H9 (cell line): Measurements from ENCODE around the gene PRR27. TPM values are rescaled to one million over a fixed set of nuclear protein-coding genes. Genes with fewer than 3 reads are reported as not detected.

Experiments
- DNase-seq: peaks from one replicate; pipeline ENCODE4 v3.0.0-alpha.2; 2017
- H2AFZ ChIP-seq: one replicate; pipeline ENCODE4 v1.6.1; 2013; ENCODE audit warnings: mild to moderate bottlenecking, low read length, control low read depth, moderate library complexity
- H2AK5ac ChIP-seq: 2 replicates; pipeline ENCODE4 v1.6.1; 2013; ENCODE audit warnings: low read length, control low read depth, mixed read lengths; ENCODE audit not compliant: insufficient read length
- H2BK120ac ChIP-seq: one replicate; pipeline ENCODE4 v1.6.1; 2013; ENCODE audit warnings: low read depth, mild to moderate bottlenecking, low read length, control low read depth, inconsistent platforms; ENCODE audit not compliant: poor library complexity, severe bottlenecking
- H2BK12ac ChIP-seq: 2 replicates; pipeline ENCODE4 v1.6.1; 2013; ENCODE audit warnings: low read length, control low read depth, mixed read lengths, low read depth; ENCODE audit not compliant: insufficient read length
- H2BK15ac ChIP-seq: 2 replicates; pipeline ENCODE4 v1.6.1; 2013; ENCODE audit warnings: low read depth, low read length, control low read depth
- H2BK20ac ChIP-seq: one replicate; pipeline ENCODE4 v1.6.1; 2013; ENCODE audit warnings: low read depth, mild to moderate bottlenecking, low read length, control low read depth, inconsistent platforms; ENCODE audit not compliant: poor library complexity, severe bottlenecking
- H2BK5ac ChIP-seq: 2 replicates; pipeline ENCODE4 v1.6.1; 2013; ENCODE audit warnings: low read length, control low read depth, mixed read lengths; ENCODE audit not compliant: insufficient read length
- H3K14ac ChIP-seq: 2 replicates; pipeline ENCODE4 v1.6.1; 2013; ENCODE audit warnings: low read length, control low read depth; ENCODE audit not compliant: insufficient read depth
- H3K18ac ChIP-seq: 2 replicates; pipeline ENCODE4 v1.6.1; 2013; ENCODE audit warnings: low read depth, mild to moderate bottlenecking, mixed read lengths, low read length, control low read depth; ENCODE audit not compliant: insufficient read length
- H3K23ac ChIP-seq: 2 replicates; pipeline ENCODE4 v1.6.1; 2013; ENCODE audit warnings: low read length, control low read depth, mixed read lengths, low read depth; ENCODE audit not compliant: insufficient read length
- H3K23me2 ChIP-seq: 2 replicates; pipeline ENCODE4 v1.6.1; 2013; ENCODE audit warnings: low read depth, mild to moderate bottlenecking, mixed read lengths, low read length, control low read depth; ENCODE audit not compliant: insufficient read length, poor library complexity, severe bottlenecking
- H3K27ac ChIP-seq: 2 replicates; pipeline ENCODE4 v1.5.1; 2013; ENCODE audit warnings: low read length, control low read depth, mixed read lengths, low read depth; ENCODE audit not compliant: insufficient read length
- H3K27me3 ChIP-seq: 2 replicates; pipeline ENCODE4 v1.6.1; 2013; ENCODE audit warnings: low read length, control low read depth, inconsistent platforms; ENCODE audit not compliant: insufficient read depth
- H3K4ac ChIP-seq: 2 replicates; pipeline ENCODE4 v1.6.1; 2013; ENCODE audit warnings: low read depth, mild to moderate bottlenecking, control low read depth, inconsistent platforms, low read length, moderate library complexity
- H3K4me1 ChIP-seq: 2 replicates; pipeline ENCODE4 v1.6.1; 2013; ENCODE audit warnings: low read length, control low read depth, inconsistent platforms; ENCODE audit not compliant: insufficient read depth
- H3K4me2 ChIP-seq: 2 replicates; pipeline ENCODE4 v1.6.1; 2013; ENCODE audit warnings: low read length, control low read depth, mixed read lengths; ENCODE audit not compliant: insufficient read length, insufficient read depth
- H3K56ac ChIP-seq: 2 replicates; pipeline ENCODE4 v1.6.1; 2013; ENCODE audit warnings: low read depth, mild to moderate bottlenecking, mixed read lengths, low read length, control low read depth; ENCODE audit not compliant: insufficient read length
- H3K79me1 ChIP-seq: 2 replicates; pipeline ENCODE4 v1.6.1; 2013; ENCODE audit warnings: low read depth, mild to moderate bottlenecking, moderate library complexity, low read length, control low read depth, inconsistent platforms; ENCODE audit not compliant: insufficient read depth, poor library complexity, severe bottlenecking
- H3K79me2 ChIP-seq: 2 replicates; pipeline ENCODE4 v1.6.1; 2013; ENCODE audit warnings: low read length, control low read depth, inconsistent platforms; ENCODE audit not compliant: insufficient read depth
- H3K9ac ChIP-seq: 2 replicates; pipeline ENCODE4 v1.6.1; 2013; ENCODE audit warnings: low read length, control low read depth, mixed read lengths; ENCODE audit not compliant: insufficient read length; ENCODE audit errors: extremely low read depth
- H3K9me3 ChIP-seq: one replicate; pipeline ENCODE4 v1.6.1; 2013; ENCODE audit warnings: low read depth, low read length, inconsistent platforms; ENCODE audit not compliant: control insufficient read depth
- H3T11ph ChIP-seq: one replicate; pipeline ENCODE4 v1.6.1; 2013; ENCODE audit warnings: mild to moderate bottlenecking, low read length, control low read depth, inconsistent platforms
- H4K20me1 ChIP-seq: one replicate; pipeline ENCODE4 v1.6.1; 2013; ENCODE audit not compliant: control insufficient read depth, insufficient read length, insufficient read depth
- H4K5ac ChIP-seq: 2 replicates; pipeline ENCODE4 v1.6.1; 2013; ENCODE audit warnings: low read depth, mild to moderate bottlenecking, mixed read lengths, low read length, control low read depth; ENCODE audit not compliant: insufficient read length
- H4K8ac ChIP-seq: replicated peaks from 2 replicates; pipeline ENCODE4 v1.6.1; 2013; ENCODE audit warnings: low read length, control low read depth, mixed read lengths, low read depth; ENCODE audit not compliant: insufficient read length
- H4K91ac ChIP-seq: 2 replicates; pipeline ENCODE4 v1.6.1; 2013; ENCODE audit warnings: low read depth, mild to moderate bottlenecking, moderate library complexity, mixed read lengths, low read length, control low read depth; ENCODE audit not compliant: insufficient read length
- H3K27ac Mint-ChIP-seq, 3 experiments: 2 replicates in 2 of 3; 3 replicates in 1 of 3; pipeline ENCODE4 v1.8.0; 2020 to 2021; ENCODE audit warnings: mixed read lengths in 3 of 3, mild to moderate bottlenecking in 1 of 3, moderate library complexity in 1 of 3
- H3K27me3 Mint-ChIP-seq: 2 replicates; pipeline ENCODE4 v1.8.0; 2021; ENCODE audit warnings: low read depth, mild to moderate bottlenecking, moderate library complexity, mixed read lengths
- H3K36me3 Mint-ChIP-seq, 3 experiments: 2 replicates in 2 of 3; 3 replicates in 1 of 3; pipeline ENCODE4 v1.8.0; 2020 to 2021; ENCODE audit warnings: low read depth in 3 of 3, mixed read lengths in 3 of 3; ENCODE audit not compliant: insufficient read depth in 1 of 3
- H3K4me1 Mint-ChIP-seq, 2 experiments: 2 replicates each; pipeline ENCODE4 v1.8.0; 2020; ENCODE audit warnings: mixed read lengths in 2 of 2
- H3K4me3 Mint-ChIP-seq, 2 experiments: 2 replicates in 1 of 2; 3 replicates in 1 of 2; pipeline ENCODE4 v1.8.0; 2020 to 2021; ENCODE audit warnings: mild to moderate bottlenecking in 2 of 2, mixed read lengths in 2 of 2, moderate library complexity in 1 of 2
- H3K9me3 Mint-ChIP-seq, 2 experiments: 2 replicates in 1 of 2; 3 replicates in 1 of 2; pipeline ENCODE4 v1.8.0; 2020; ENCODE audit warnings: mild to moderate bottlenecking in 2 of 2, mixed read lengths in 2 of 2, moderate library complexity in 1 of 2
- CTCF ChIP-seq: fragments of 200-600 bp; sonication (generic); conservative IDR thresholded peaks from 3 replicates; pipeline ENCODE4 v1.8.0; 2021; ENCODE audit warnings: antibody characterized with exemption, mild to moderate bottlenecking
- WGBS: extraction: QIAGEN DNeasy Blood & Tissue Kit; methylation state at CpG from one replicate; pipeline ENCODE4 v1.1.7; 2013; ENCODE audit warnings: missing lambda C conversion rate, low lambda C conversion rate, mixed read lengths; ENCODE audit not compliant: insufficient read length; ENCODE audit errors: extremely low coverage; 5-methylcytosine and 5-hydroxymethylcytosine counted together
- total RNA-seq: library from RNA; stranded (reverse); gene quantifications from 2 replicates; pipeline ENCODE4 v1.2.1, GENCODE V29; 2021

The PRR27 gene
- total RNA-seq, 1 experiment from 2014 or later = not detected

- H3K27ac Mint-ChIP-seq = no peak overlapping the region
- H3K9me3 Mint-ChIP-seq = no peaks in the 10 kb centered on the region
- Histone ChIP-seq H2BK20ac (no peak overlapping the region), H2AFZ (no peak overlapping the region), H3K4me1 (no peaks in the 10 kb centered on the region), H3K14ac (no peak overlapping the region), H3K27me3 (no peaks in the 10 kb centered on the region), H3K79me2 (no peaks in the 10 kb centered on the region), H3K9ac (no peak overlapping the region), H4K91ac (no peak overlapping the region), H3K56ac (no peak overlapping the region), H2BK12ac (no peak overlapping the region), H3K23me2 (no peaks in the 10 kb centered on the region), H3K9me3 (no peaks in the 10 kb centered on the region), H4K5ac (no peak overlapping the region), H4K20me1 (no peaks in the 10 kb centered on the region), H3T11ph (no peak overlapping the region), H3K18ac (no peak overlapping the region), H2BK120ac (no peak overlapping the region), H3K23ac (no peak overlapping the region), H2BK5ac (no peak overlapping the region), H3K4ac (no peak overlapping the region), H3K4me2 (no peak overlapping the region), H3K79me1 (no peaks in the 10 kb centered on the region), H4K8ac (no peak overlapping the region), H2BK15ac (no peak overlapping the region), H2AK5ac (no peak overlapping the region), H3K27ac (no peak overlapping the region)
- no peaks in the 10 kb centered on the region for H3K36me3 Mint-ChIP-seq
- no CpG with 5 or more reads among the region's 5 CpGs for WGBS
- no peaks in the 10 kb centered on the region for H3K4me1 Mint-ChIP-seq
- H3K27me3 Mint-ChIP-seq = no peaks in the 10 kb centered on the region
- DNase-seq = no peak
- H3K4me3 Mint-ChIP-seq = no peak overlapping the region
- no peak for TF ChIP-seq CTCF
Observed at GRCh38 chr4:70177090-70177489, 23.1 kb downstream of the PRR27 start.
